ENCODE measurements around the gene CAD. TPM values are rescaled to one million over a fixed set of nuclear protein-coding genes. Genes with fewer than 3 reads are reported as not detected.

Gene CAD
- total RNA-seq, 3 donors from 2014 or later: 15.5 to 33.4 (median 17.3) TPM

DNA sequence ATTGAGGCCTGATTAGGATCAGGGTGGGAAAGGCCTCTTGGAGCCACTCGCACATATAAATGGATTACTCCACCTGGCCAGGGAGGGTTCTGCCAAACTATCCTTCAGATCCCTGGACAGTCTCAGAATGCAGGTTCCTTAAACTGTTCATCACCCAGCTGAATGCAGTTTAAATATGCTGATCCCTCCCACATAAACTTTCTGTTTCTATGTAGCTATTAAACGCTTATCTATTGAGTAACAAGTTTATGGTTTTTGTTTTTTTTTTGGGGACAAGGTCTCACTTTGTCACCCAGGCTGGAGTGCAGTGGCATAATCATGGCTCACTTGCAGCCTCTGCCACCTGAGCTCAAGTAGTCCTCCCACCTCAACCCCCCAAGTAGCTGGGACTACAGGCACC is 1.9 kb downstream of the CAD start:
- Histone ChIP-seq H3K36me3 (no peaks in the 10 kb centered on the region), H3K4me3 (no peak overlapping the region), H3K27me3 (no peaks in the 10 kb centered on the region), H3K4me1 (no peaks in the 10 kb centered on the region), H3K9me3 (no peaks in the 10 kb centered on the region), H3K27ac (no peak overlapping the region)
- intact Hi-C loops (cut with DNase I; ENCODE audit: low total_unique reads): loop anchor here (2.0 to 5.0 kb wide), 2 partner anchors 42 to 84 kb away; no protein-coding TSS in a partner anchor
- DNase-seq (ENCODE audit: low spot score in 2 of 2): no peak
- TF ChIP-seq CTCF (IDR thresholded peaks at IDR 0.05): no peak
- no peak for TF ChIP-seq POLR2AphosphoS5 (IDR thresholded peaks at IDR 0.05)
- no peak for TF ChIP-seq POLR2A (IDR thresholded peaks at IDR 0.05)

GRCh38 chr2:27220091-27220490 is 2.9 kb downstream of the CAD start:
- no peaks in the 10 kb centered on the region for H3K4me1 ChIP-seq
- no peak for DNase-seq (ENCODE audit: low spot score in 2 of 2)
- no peak for TF ChIP-seq CTCF (IDR thresholded peaks at IDR 0.05)
- no peak for TF ChIP-seq POLR2A (IDR thresholded peaks at IDR 0.05)
- no peak for TF ChIP-seq POLR2AphosphoS5 (IDR thresholded peaks at IDR 0.05)
- H3K36me3 ChIP-seq: no peaks in the 10 kb centered on the region
- intact Hi-C loops (cut with DNase I; ENCODE audit: low total_unique reads): no loop called here
- no peak overlapping the region for H3K4me3 ChIP-seq
- H3K27me3 ChIP-seq: no peaks in the 10 kb centered on the region
- H3K9me3 ChIP-seq: no peaks in the 10 kb centered on the region
- no peak overlapping the region for H3K27ac ChIP-seq

GRCh38 chr2:27221166-27221565 is 4.0 kb downstream of the CAD start:
- intact Hi-C loops (cut with DNase I; ENCODE audit: low total_unique reads): no loop called here
- TF ChIP-seq POLR2A (IDR thresholded peaks at IDR 0.05) (no peak), CTCF (IDR thresholded peaks at IDR 0.05) (no peak), POLR2AphosphoS5 (IDR thresholded peaks at IDR 0.05) (no peak)
- H3K4me3 ChIP-seq: no peak overlapping the region
- no peaks in the 10 kb centered on the region for H3K9me3 ChIP-seq
- DNase-seq (ENCODE audit: low spot score in 2 of 2): no peak
- H3K27me3 ChIP-seq: no peaks in the 10 kb centered on the region
- no peak overlapping the region for H3K27ac ChIP-seq
- peaks cover 7% of the 10 kb centered on the region for H3K36me3 ChIP-seq
- H3K4me1 ChIP-seq: no peaks in the 10 kb centered on the region

DNA sequence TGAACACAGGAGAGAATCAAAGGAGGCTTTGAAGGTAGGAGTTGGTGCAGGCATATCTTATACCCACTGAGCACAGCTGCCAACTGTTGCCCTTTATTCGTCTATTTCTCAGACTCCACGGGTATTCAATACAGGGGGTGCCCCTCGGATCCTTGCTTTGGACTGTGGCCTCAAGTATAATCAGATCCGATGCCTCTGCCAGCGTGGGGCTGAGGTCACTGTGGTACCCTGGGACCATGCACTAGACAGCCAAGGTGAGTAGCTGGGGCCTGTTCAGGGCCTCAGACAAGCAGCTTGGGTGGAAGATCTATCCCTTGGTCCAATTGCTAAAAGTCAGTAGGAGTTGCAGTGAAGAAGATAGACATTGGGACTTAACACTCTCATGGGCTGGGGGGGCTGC is 5.2 kb downstream of the CAD start:
- Histone ChIP-seq H3K4me1 (no peaks in the 10 kb centered on the region), H3K27me3 (no peaks in the 10 kb centered on the region), H3K36me3 (peaks cover 10% of the 10 kb centered on the region), H3K4me3 (no peak overlapping the region), H3K9me3 (no peaks in the 10 kb centered on the region), H3K27ac (no peak overlapping the region)
- TF ChIP-seq POLR2A (IDR thresholded peaks at IDR 0.05) (no peak), CTCF (IDR thresholded peaks at IDR 0.05) (no peak), POLR2AphosphoS5 (IDR thresholded peaks at IDR 0.05) (no peak)
- intact Hi-C loops (cut with DNase I; ENCODE audit: low total_unique reads): no loop called here
- DNase-seq (ENCODE audit: low spot score in 2 of 2): no peak

DNA sequence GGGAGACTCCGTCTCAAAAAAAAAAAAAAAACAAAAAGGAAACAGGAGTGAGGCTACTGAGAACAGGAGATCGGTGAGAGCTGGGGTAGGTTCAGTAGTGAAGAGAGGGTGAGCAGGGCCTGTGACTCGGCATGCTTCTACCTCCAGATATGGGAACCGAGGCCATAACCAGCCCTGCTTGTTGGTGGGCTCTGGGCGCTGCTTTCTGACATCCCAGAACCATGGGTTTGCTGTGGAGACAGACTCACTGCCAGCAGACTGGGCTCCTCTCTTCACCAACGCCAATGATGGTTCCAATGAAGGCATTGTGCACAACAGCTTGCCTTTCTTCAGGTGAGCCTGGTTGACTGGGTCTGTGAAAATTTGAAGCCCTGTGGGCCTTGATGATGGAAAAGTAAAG is 6.2 kb downstream of the CAD start:
- intact Hi-C loops (cut with DNase I; ENCODE audit: low total_unique reads): no loop called here
- H3K4me3 ChIP-seq: no peak overlapping the region
- H3K4me1 ChIP-seq: no peaks in the 10 kb centered on the region
- DNase-seq (ENCODE audit: low spot score in 2 of 2): no peak
- TF ChIP-seq POLR2AphosphoS5 (IDR thresholded peaks at IDR 0.05): no peak
- TF ChIP-seq POLR2A (IDR thresholded peaks at IDR 0.05): no peak
- no peak for TF ChIP-seq CTCF (IDR thresholded peaks at IDR 0.05)
- no peaks in the 10 kb centered on the region for H3K27me3 ChIP-seq
- H3K27ac ChIP-seq: no peak overlapping the region
- no peaks in the 10 kb centered on the region for H3K9me3 ChIP-seq
- H3K36me3 ChIP-seq: peaks cover 10% of the 10 kb centered on the region
